K562 (cell line): Measurements from ENCODE around the gene CEP72. TPM values are rescaled to one million over a fixed set of nuclear protein-coding genes. Genes with fewer than 3 reads are reported as not detected.

ENCODE experiments used
- DACH1 ChIP-seq: fragments of 450-650 bp; IDR thresholded peaks from 2 replicates; pipeline ENCODE4 v1.6.1; 2018; ENCODE audit not compliant: partially characterized antibody
- ETV6 ChIP-seq, 3 experiments: fragments of 150-350 bp in 1 of 3; sonication (generic) in 1 of 3; formaldehyde crosslinking in 1 of 3; IDR thresholded peaks; 2 replicates each; pipeline versions ENCODE4 v1.6.1 to v1.8.0; 2014 to 2022; ENCODE audit warnings: borderline replicate concordance in 2 of 3, low read depth in 2 of 3, antibody characterized with exemption in 1 of 3, low read length in 1 of 3, mild to moderate bottlenecking in 1 of 3, missing genetic modification reagents in 1 of 3
- FOXJ2 ChIP-seq: fragments of 200-800 bp; sonication (Bioruptor generic); IDR thresholded peaks from 2 replicates; pipeline ENCODE4 v1.6.1; 2016; ENCODE audit warnings: missing genetic modification characterization, missing compliant biosample characterization
- GATAD2A ChIP-seq: fragments of 450-650 bp; IDR thresholded peaks from 2 replicates; pipeline ENCODE4 v1.6.1; 2017
- HOXB6 ChIP-seq: fragments of 250-450 bp; sonication (Bioruptor Pico); IDR thresholded peaks from 2 replicates; pipeline ENCODE4 v1.5.1; 2022; ENCODE audit warnings: mild to moderate bottlenecking, borderline replicate concordance
- NELFE ChIP-seq: IDR thresholded peaks from 2 replicates; pipeline ENCODE4 v1.6.1; 2011; ENCODE audit warnings: mild to moderate bottlenecking; ENCODE audit not compliant: insufficient read depth, insufficient read length
- NFIX ChIP-seq: fragments of 250-450 bp; sonication (Bioruptor Pico); IDR thresholded peaks from 2 replicates; pipeline ENCODE4 v1.4.0; 2020; ENCODE audit warnings: low read depth, mild to moderate bottlenecking, moderate library complexity
- PHF20 ChIP-seq: fragments of 450-650 bp; IDR thresholded peaks from 2 replicates; pipeline ENCODE4 v1.6.1; 2018; ENCODE audit not compliant: partially characterized antibody
- SNIP1 ChIP-seq: fragments of 450-650 bp; IDR thresholded peaks from 2 replicates; pipeline ENCODE4 v1.7.1; 2017; ENCODE audit warnings: low read depth, mild to moderate bottlenecking
- SPI1 ChIP-seq: IDR thresholded peaks from 2 replicates; pipeline ENCODE4 v1.6.1; 2011; ENCODE audit warnings: low read depth, low read length, control low read depth, borderline replicate concordance
- SREBF1 ChIP-seq: fragments of 150-350 bp; IDR thresholded peaks from 2 replicates; pipeline ENCODE4 v1.6.1; 2014; ENCODE audit warnings: antibody characterized with exemption, low read depth, low read length, borderline replicate concordance
- ZC3H11A ChIP-seq: IDR thresholded peaks from 2 replicates; pipeline ENCODE4 v1.6.1; 2012; ENCODE audit warnings: low read depth, low read length, improper control_type of control experiment
- ZNF146 ChIP-seq: IDR thresholded peaks from one replicate; pipeline ENCODE4 v1.6.1; 2018; ENCODE audit warnings: missing compliant biosample characterization; ENCODE audit not compliant: unreplicated experiment
- ZNF239 ChIP-seq: fragments of 250-450 bp; sonication (Bioruptor Pico); IDR thresholded peaks from 2 replicates; pipeline ENCODE4 v1.4.0; 2020; ENCODE audit warnings: mild to moderate bottlenecking
- ZNF778 ChIP-seq: fragments of 450-650 bp; formaldehyde crosslinking; IDR thresholded peaks from 2 replicates; pipeline ENCODE4 v1.4.0; 2020; ENCODE audit warnings: mild to moderate bottlenecking, moderate library complexity
- ZNF830 ChIP-seq: fragments of 250-450 bp; sonication (Bioruptor Pico); IDR thresholded peaks from 2 replicates; pipeline ENCODE4 v1.5.0; 2021; ENCODE audit warnings: mild to moderate bottlenecking
- polyA plus RNA-seq, 8 experiments: library from polyadenylated mRNA; depleted of rRNA in 4 of 8; stranded (reverse) in 5 of 8; unstranded in 3 of 8; fragments of >200 nt; fragmentation: Nextera tagmentation in 2 of 8; fragmentation: Illumina TruSeq in 1 of 8; extraction: Ambion mirVana in 2 of 8; extraction: Trizol in 1 of 8; gene quantifications; 2 replicates each; pipeline versions ENCODE4 v1.2.1 to v1.2.3, GENCODE V29; 2011 to 2014; ENCODE audit warnings: inconsistent platforms in 1 of 8, missing spikeins in 1 of 8
- total RNA-seq, 7 experiments: library from RNA; depleted of rRNA in 6 of 7; stranded (reverse); fragments of >200 nt in 6 of 7; fragmentation: Illumina TruSeq in 2 of 7; extraction: Trizol in 2 of 7; gene quantifications; 2 replicates each; pipeline versions ENCODE4 v1.2.1 to v1.2.3, GENCODE V29; 2011 to 2021; ENCODE audit warnings: low replicate concordance in 1 of 7
- TF ChIP-seq, protein P1 (sequence below): fragments of 450-650 bp; IDR thresholded peaks from 2 replicates; pipeline ENCODE4 v1.6.1; 2016
- TF ChIP-seq, protein P2 (sequence below): sonication (generic); formaldehyde crosslinking; IDR thresholded peaks from 2 replicates; pipeline ENCODE4 v1.8.0; 2022; ENCODE audit warnings: mild to moderate bottlenecking, missing genetic modification reagents
- TF ChIP-seq, protein P3 (sequence below): IDR thresholded peaks from 2 replicates; pipeline ENCODE4 v1.6.1; 2011; ENCODE audit not compliant: insufficient read length; ENCODE audit errors: extremely low read depth
- TF ChIP-seq, protein P4 (sequence below): fragments of 250-450 bp; sonication (Bioruptor Pico); IDR thresholded peaks from 2 replicates; pipeline ENCODE4 v1.5.0; 2021
- TF ChIP-seq, protein P5 (sequence below): fragments of 250-450 bp; sonication (Bioruptor Pico); IDR thresholded peaks from 2 replicates; pipeline ENCODE4 v1.5.0; 2020; ENCODE audit warnings: mild to moderate bottlenecking, borderline replicate concordance

The CEP72 gene
- total and polyA plus RNA-seq, 9 of the 15 experiments (the other 6 are each of a cell fraction or from before 2014, with no cell fraction given), result 0.89 to 38.1 (median 14.2) TPM

DNA sequence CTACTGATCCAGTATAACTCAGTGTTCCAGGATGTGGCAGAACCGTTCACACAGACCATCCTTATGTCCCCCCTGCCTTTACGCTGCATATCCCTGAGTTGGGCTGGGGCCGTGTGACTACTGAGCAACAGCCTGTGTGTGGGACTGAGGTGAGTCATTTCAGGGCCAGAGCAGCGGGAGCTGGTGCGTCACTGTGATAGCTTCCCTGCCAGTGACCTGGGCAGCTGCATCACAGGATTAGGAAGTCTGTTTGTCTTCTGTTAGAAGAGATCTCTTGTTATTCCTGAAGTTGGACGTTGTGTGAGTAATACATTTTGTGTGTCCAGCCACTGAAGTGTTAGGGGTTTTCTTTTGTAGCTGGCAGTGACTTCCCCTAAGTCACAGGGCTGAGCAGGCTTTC, 45.4 kb downstream of the CEP72 start (continued):
- TF ChIP-seq, protein P1, sequence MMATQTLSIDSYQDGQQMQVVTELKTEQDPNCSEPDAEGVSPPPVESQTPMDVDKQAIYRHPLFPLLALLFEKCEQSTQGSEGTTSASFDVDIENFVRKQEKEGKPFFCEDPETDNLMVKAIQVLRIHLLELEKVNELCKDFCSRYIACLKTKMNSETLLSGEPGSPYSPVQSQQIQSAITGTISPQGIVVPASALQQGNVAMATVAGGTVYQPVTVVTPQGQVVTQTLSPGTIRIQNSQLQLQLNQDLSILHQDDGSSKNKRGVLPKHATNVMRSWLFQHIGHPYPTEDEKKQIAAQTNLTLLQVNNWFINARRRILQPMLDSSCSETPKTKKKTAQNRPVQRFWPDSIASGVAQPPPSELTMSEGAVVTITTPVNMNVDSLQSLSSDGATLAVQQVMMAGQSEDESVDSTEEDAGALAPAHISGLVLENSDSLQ, result 0 out of 2 replicates have a peak, but pooled peaks have one; percentile 19
- TF ChIP-seq GATAD2A, result peak; percentile 59; the same call in 1 of the 2 replicates
- TF ChIP-seq ZNF830, result no peak
- TF ChIP-seq ZC3H11A, result no peak
- TF ChIP-seq, protein P2, sequence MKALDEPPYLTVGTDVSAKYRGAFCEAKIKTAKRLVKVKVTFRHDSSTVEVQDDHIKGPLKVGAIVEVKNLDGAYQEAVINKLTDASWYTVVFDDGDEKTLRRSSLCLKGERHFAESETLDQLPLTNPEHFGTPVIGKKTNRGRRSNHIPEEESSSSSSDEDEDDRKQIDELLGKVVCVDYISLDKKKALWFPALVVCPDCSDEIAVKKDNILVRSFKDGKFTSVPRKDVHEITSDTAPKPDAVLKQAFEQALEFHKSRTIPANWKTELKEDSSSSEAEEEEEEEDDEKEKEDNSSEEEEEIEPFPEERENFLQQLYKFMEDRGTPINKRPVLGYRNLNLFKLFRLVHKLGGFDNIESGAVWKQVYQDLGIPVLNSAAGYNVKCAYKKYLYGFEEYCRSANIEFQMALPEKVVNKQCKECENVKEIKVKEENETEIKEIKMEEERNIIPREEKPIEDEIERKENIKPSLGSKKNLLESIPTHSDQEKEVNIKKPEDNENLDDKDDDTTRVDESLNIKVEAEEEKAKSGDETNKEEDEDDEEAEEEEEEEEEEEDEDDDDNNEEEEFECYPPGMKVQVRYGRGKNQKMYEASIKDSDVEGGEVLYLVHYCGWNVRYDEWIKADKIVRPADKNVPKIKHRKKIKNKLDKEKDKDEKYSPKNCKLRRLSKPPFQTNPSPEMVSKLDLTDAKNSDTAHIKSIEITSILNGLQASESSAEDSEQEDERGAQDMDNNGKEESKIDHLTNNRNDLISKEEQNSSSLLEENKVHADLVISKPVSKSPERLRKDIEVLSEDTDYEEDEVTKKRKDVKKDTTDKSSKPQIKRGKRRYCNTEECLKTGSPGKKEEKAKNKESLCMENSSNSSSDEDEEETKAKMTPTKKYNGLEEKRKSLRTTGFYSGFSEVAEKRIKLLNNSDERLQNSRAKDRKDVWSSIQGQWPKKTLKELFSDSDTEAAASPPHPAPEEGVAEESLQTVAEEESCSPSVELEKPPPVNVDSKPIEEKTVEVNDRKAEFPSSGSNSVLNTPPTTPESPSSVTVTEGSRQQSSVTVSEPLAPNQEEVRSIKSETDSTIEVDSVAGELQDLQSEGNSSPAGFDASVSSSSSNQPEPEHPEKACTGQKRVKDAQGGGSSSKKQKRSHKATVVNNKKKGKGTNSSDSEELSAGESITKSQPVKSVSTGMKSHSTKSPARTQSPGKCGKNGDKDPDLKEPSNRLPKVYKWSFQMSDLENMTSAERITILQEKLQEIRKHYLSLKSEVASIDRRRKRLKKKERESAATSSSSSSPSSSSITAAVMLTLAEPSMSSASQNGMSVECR (CRISPR knock-in tag), result no peak
- TF ChIP-seq ETV6 (IDR thresholded peaks at IDR 0.05; ENCODE audit: borderline replicate concordance in 1 of 2, low read depth in 2 of 2, low read length in 1 of 2), result no peak
- no peak for TF ChIP-seq ETV6 (CRISPR knock-in tag; IDR thresholded peaks at IDR 0.05; ENCODE audit: borderline replicate concordance)
- TF ChIP-seq, protein P3, sequence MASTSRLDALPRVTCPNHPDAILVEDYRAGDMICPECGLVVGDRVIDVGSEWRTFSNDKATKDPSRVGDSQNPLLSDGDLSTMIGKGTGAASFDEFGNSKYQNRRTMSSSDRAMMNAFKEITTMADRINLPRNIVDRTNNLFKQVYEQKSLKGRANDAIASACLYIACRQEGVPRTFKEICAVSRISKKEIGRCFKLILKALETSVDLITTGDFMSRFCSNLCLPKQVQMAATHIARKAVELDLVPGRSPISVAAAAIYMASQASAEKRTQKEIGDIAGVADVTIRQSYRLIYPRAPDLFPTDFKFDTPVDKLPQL, result no peak
- no peak for TF ChIP-seq SREBF1
- no peak for TF ChIP-seq ZNF146 (CRISPR knock-in tag)
- no peak for TF ChIP-seq SNIP1
- no peak for TF ChIP-seq NELFE
- no peak for TF ChIP-seq NFIX
- TF ChIP-seq HOXB6 (CRISPR knock-in tag), result no peak
- TF ChIP-seq DACH1, result no peak
- no peak for TF ChIP-seq ZNF778 (CRISPR knock-in tag)
- no peak for TF ChIP-seq PHF20
- TF ChIP-seq, protein P4, sequence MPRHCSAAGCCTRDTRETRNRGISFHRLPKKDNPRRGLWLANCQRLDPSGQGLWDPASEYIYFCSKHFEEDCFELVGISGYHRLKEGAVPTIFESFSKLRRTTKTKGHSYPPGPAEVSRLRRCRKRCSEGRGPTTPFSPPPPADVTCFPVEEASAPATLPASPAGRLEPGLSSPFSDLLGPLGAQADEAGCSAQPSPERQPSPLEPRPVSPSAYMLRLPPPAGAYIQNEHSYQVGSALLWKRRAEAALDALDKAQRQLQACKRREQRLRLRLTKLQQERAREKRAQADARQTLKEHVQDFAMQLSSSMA, result no peak
- TF ChIP-seq ZNF239, result no peak
- no peak for TF ChIP-seq SPI1
- TF ChIP-seq, protein P5, sequence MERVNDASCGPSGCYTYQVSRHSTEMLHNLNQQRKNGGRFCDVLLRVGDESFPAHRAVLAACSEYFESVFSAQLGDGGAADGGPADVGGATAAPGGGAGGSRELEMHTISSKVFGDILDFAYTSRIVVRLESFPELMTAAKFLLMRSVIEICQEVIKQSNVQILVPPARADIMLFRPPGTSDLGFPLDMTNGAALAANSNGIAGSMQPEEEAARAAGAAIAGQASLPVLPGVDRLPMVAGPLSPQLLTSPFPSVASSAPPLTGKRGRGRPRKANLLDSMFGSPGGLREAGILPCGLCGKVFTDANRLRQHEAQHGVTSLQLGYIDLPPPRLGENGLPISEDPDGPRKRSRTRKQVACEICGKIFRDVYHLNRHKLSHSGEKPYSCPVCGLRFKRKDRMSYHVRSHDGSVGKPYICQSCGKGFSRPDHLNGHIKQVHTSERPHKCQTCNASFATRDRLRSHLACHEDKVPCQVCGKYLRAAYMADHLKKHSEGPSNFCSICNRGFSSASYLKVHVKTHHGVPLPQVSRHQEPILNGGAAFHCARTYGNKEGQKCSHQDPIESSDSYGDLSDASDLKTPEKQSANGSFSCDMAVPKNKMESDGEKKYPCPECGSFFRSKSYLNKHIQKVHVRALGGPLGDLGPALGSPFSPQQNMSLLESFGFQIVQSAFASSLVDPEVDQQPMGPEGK (CRISPR knock-in tag), result no peak
- no peak for TF ChIP-seq FOXJ2
